GM23338 (cell line): ENCODE results near the gene ADCYAP1. TPM values are rescaled to one million over a fixed set of nuclear protein-coding genes. Genes with fewer than 3 reads are reported as not detected.

Source experiments
- ATAC-seq: fragments of 200-7000 bp; cut with Tn5 transposase; 3 replicates; pipeline ENCODE4 v1.9.1; 2020
- DNase-seq: peaks from one replicate; pipeline ENCODE4 v3.0.0-alpha.2; 2015; ENCODE audit warnings: low spot score
- H2AFZ ChIP-seq: fragments of 200-600 bp; sonication (generic); 2 replicates; pipeline ENCODE4 v1.8.0; 2016; ENCODE audit warnings: antibody characterized with exemption, mild to moderate bottlenecking, moderate library complexity
- H3F3A ChIP-seq: fragments of 200-600 bp; sonication (generic); replicated peaks from 2 replicates; pipeline ENCODE4 v1.8.0; 2017; ENCODE audit warnings: antibody characterized with exemption, mixed run types, low read depth
- H3K27ac ChIP-seq: fragments of 200-600 bp; sonication (generic); 2 replicates; pipeline ENCODE4 v1.6.1; 2016; ENCODE audit warnings: low read depth
- H3K27me3 ChIP-seq: fragments of 200-600 bp; sonication (generic); 2 replicates; pipeline ENCODE4 v1.8.0; 2016; ENCODE audit warnings: mild to moderate bottlenecking, mixed run types, moderate library complexity; ENCODE audit not compliant: insufficient read depth
- H3K36me3 ChIP-seq: fragments of 200-600 bp; sonication (generic); 2 replicates; pipeline ENCODE4 v1.8.0; 2016; ENCODE audit warnings: mild to moderate bottlenecking; ENCODE audit not compliant: insufficient read depth
- H3K4me1 ChIP-seq: fragments of 200-600 bp; sonication (generic); 2 replicates; pipeline ENCODE4 v1.8.0; 2016; ENCODE audit warnings: mild to moderate bottlenecking, moderate library complexity; ENCODE audit not compliant: insufficient read depth
- H3K4me2 ChIP-seq: fragments of 200-600 bp; sonication (generic); 2 replicates; pipeline ENCODE4 v1.7.1; 2017; ENCODE audit warnings: mixed run types
- H3K4me3 ChIP-seq: fragments of 200-600 bp; sonication (generic); 2 replicates; pipeline ENCODE4 v1.6.1; 2016; ENCODE audit warnings: mixed run types
- H3K79me2 ChIP-seq: fragments of 200-600 bp; sonication (generic); replicated peaks from 2 replicates; pipeline ENCODE4 v1.8.0; 2017; ENCODE audit warnings: mild to moderate bottlenecking; ENCODE audit not compliant: insufficient read depth
- H3K9me2 ChIP-seq: fragments of 200-600 bp; sonication (generic); 2 replicates; pipeline ENCODE4 v1.8.0; 2017; ENCODE audit not compliant: insufficient read depth
- H4K20me1 ChIP-seq: fragments of 200-600 bp; sonication (generic); replicated peaks from 2 replicates; pipeline ENCODE4 v1.8.0; 2017; ENCODE audit warnings: mild to moderate bottlenecking; ENCODE audit not compliant: insufficient read depth
- H3K27ac Mint-ChIP-seq: 2 replicates; pipeline ENCODE4 v1.8.0; 2020; ENCODE audit warnings: inconsistent platforms, mild to moderate bottlenecking, moderate library complexity, mixed read lengths
- H3K27me3 Mint-ChIP-seq: 3 replicates; pipeline ENCODE4 v1.8.0; 2022; ENCODE audit warnings: low read depth, mild to moderate bottlenecking, moderate library complexity, mixed read lengths, inconsistent platforms; ENCODE audit not compliant: insufficient read depth, poor library complexity
- H3K36me3 Mint-ChIP-seq: 3 replicates; pipeline ENCODE4 v1.8.0; 2021; ENCODE audit warnings: low read depth, mild to moderate bottlenecking, inconsistent platforms, moderate library complexity, mixed read lengths
- H3K4me1 Mint-ChIP-seq: 3 replicates; pipeline ENCODE4 v1.8.0; 2020; ENCODE audit warnings: mild to moderate bottlenecking, inconsistent platforms, mixed read lengths
- H3K4me3 Mint-ChIP-seq: 3 replicates; pipeline ENCODE4 v1.8.0; 2021; ENCODE audit warnings: moderate library complexity, mild to moderate bottlenecking, inconsistent platforms, mixed read lengths
- H3K9me3 Mint-ChIP-seq: 3 replicates; pipeline ENCODE4 v1.8.0; 2020; ENCODE audit warnings: moderate library complexity, mild to moderate bottlenecking, inconsistent platforms, mixed read lengths
- EZH2 ChIP-seq: fragments of 200-600 bp; sonication (generic); IDR thresholded peaks from one replicate; pipeline ENCODE4 v1.8.0; 2017; ENCODE audit warnings: antibody characterized with exemption, mild to moderate bottlenecking, low read depth; ENCODE audit not compliant: unreplicated experiment
- EZH2phosphoT487 ChIP-seq: fragments of 200-600 bp; sonication (generic); IDR thresholded peaks from one replicate; pipeline ENCODE4 v1.8.1; 2018; ENCODE audit warnings: antibody characterized with exemption; ENCODE audit not compliant: unreplicated experiment
- JUNB ChIP-seq: IDR thresholded peaks from one replicate; pipeline ENCODE4 v1.6.1; 2016; ENCODE audit warnings: antibody characterized with exemption; ENCODE audit not compliant: unreplicated experiment
- POLR2AphosphoS5 ChIP-seq: IDR thresholded peaks from 2 replicates; pipeline ENCODE4 v1.6.1; 2016; ENCODE audit warnings: antibody characterized with exemption, low read depth
- ZNF462 ChIP-seq: fragments of 250-450 bp; sonication (Bioruptor Pico); IDR thresholded peaks from 2 replicates; pipeline ENCODE4 v1.5.0; 2020; ENCODE audit warnings: mild to moderate bottlenecking, moderate library complexity
- polyA plus RNA-seq: library from polyadenylated mRNA; unstranded; fragments of >200 nt; fragmentation: Nextera tagmentation; extraction: Ambion mirVana; gene quantifications from 2 replicates; pipeline ENCODE4 v1.2.1, GENCODE V29; 2016
- total RNA-seq: library from RNA; depleted of rRNA; stranded (reverse); fragments of >200 nt; shearing (Covaris generic); gene quantifications from 2 replicates; pipeline ENCODE4 v1.2.3, GENCODE V29; 2014
- TF ChIP-seq, protein P1 (sequence below): IDR thresholded peaks from one replicate; pipeline ENCODE4 v1.6.1; 2018; ENCODE audit warnings: antibody characterized with exemption; ENCODE audit not compliant: unreplicated experiment
- TF ChIP-seq, protein P2 (sequence below), 2 experiments: fragments of 200-600 bp in 1 of 2; sonication (generic) in 1 of 2; conservative IDR thresholded peaks; 2 replicates each; pipeline versions ENCODE4 v1.5.1 to v1.6.1; 2016 to 2017; ENCODE audit warnings: antibody characterized with exemption in 2 of 2, low read depth in 2 of 2, mild to moderate bottlenecking in 2 of 2, moderate library complexity in 1 of 2
- TF ChIP-seq, protein P3 (sequence below): IDR thresholded peaks from 2 replicates; pipeline ENCODE4 v1.6.1; 2016; ENCODE audit warnings: antibody characterized with exemption

The ADCYAP1 gene
- total and polyA plus RNA-seq, 2 experiments from 2014 or later = not detected

- peaks cover 10% of the 10 kb centered on the region; the same call in 2 of the 3 replicates for H3K4me1 Mint-ChIP-seq
- no peaks in the 10 kb centered on the region for H3K79me2 ChIP-seq
- H4K20me1 ChIP-seq = no peaks in the 10 kb centered on the region
- H3K4me3 ChIP-seq = no peak overlapping the region
- H3K9me2 ChIP-seq = no peaks in the 10 kb centered on the region
- H3K4me3 Mint-ChIP-seq = no peak overlapping the region
- no peak overlapping the region for H3K27ac ChIP-seq
- ATAC-seq (no peak), DNase-seq (no peak)
- H3K27ac Mint-ChIP-seq = no peak overlapping the region
- no peaks in the 10 kb centered on the region for H3K36me3 ChIP-seq
- no peaks in the 10 kb centered on the region for H3K27me3 ChIP-seq
- no peaks in the 10 kb centered on the region for H3K9me3 Mint-ChIP-seq
- no peaks in the 10 kb centered on the region for H3F3A ChIP-seq
- no peak overlapping the region for H3K4me2 ChIP-seq
- TF ChIP-seq, protein P1, sequence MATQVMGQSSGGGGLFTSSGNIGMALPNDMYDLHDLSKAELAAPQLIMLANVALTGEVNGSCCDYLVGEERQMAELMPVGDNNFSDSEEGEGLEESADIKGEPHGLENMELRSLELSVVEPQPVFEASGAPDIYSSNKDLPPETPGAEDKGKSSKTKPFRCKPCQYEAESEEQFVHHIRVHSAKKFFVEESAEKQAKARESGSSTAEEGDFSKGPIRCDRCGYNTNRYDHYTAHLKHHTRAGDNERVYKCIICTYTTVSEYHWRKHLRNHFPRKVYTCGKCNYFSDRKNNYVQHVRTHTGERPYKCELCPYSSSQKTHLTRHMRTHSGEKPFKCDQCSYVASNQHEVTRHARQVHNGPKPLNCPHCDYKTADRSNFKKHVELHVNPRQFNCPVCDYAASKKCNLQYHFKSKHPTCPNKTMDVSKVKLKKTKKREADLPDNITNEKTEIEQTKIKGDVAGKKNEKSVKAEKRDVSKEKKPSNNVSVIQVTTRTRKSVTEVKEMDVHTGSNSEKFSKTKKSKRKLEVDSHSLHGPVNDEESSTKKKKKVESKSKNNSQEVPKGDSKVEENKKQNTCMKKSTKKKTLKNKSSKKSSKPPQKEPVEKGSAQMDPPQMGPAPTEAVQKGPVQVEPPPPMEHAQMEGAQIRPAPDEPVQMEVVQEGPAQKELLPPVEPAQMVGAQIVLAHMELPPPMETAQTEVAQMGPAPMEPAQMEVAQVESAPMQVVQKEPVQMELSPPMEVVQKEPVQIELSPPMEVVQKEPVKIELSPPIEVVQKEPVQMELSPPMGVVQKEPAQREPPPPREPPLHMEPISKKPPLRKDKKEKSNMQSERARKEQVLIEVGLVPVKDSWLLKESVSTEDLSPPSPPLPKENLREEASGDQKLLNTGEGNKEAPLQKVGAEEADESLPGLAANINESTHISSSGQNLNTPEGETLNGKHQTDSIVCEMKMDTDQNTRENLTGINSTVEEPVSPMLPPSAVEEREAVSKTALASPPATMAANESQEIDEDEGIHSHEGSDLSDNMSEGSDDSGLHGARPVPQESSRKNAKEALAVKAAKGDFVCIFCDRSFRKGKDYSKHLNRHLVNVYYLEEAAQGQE = no peak
- TF ChIP-seq EZH2 = no peak
- no peak for TF ChIP-seq EZH2phosphoT487
- TF ChIP-seq JUNB = no peak
- TF ChIP-seq ZNF462 (CRISPR knock-in tag) = no peak
- TF ChIP-seq, protein P2, sequence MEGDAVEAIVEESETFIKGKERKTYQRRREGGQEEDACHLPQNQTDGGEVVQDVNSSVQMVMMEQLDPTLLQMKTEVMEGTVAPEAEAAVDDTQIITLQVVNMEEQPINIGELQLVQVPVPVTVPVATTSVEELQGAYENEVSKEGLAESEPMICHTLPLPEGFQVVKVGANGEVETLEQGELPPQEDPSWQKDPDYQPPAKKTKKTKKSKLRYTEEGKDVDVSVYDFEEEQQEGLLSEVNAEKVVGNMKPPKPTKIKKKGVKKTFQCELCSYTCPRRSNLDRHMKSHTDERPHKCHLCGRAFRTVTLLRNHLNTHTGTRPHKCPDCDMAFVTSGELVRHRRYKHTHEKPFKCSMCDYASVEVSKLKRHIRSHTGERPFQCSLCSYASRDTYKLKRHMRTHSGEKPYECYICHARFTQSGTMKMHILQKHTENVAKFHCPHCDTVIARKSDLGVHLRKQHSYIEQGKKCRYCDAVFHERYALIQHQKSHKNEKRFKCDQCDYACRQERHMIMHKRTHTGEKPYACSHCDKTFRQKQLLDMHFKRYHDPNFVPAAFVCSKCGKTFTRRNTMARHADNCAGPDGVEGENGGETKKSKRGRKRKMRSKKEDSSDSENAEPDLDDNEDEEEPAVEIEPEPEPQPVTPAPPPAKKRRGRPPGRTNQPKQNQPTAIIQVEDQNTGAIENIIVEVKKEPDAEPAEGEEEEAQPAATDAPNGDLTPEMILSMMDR (conservative IDR thresholded peaks at IDR 0.05; ENCODE audit: low read depth in 2 of 2) = no peak
- no peak for TF ChIP-seq POLR2AphosphoS5
- TF ChIP-seq, protein P3, sequence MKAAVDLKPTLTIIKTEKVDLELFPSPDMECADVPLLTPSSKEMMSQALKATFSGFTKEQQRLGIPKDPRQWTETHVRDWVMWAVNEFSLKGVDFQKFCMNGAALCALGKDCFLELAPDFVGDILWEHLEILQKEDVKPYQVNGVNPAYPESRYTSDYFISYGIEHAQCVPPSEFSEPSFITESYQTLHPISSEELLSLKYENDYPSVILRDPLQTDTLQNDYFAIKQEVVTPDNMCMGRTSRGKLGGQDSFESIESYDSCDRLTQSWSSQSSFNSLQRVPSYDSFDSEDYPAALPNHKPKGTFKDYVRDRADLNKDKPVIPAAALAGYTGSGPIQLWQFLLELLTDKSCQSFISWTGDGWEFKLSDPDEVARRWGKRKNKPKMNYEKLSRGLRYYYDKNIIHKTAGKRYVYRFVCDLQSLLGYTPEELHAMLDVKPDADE = no peak
- H2AFZ ChIP-seq = no peak overlapping the region
- no peaks in the 10 kb centered on the region for H3K27me3 Mint-ChIP-seq
- H3K4me1 ChIP-seq = peaks cover 4% of the 10 kb centered on the region
- H3K36me3 Mint-ChIP-seq = no peaks in the 10 kb centered on the region
These were observed 55.2 kb downstream of the ADCYAP1 start for GRCh38 chr18:959854-960253.
